ENCODE data around the gene AQR.
"Not testable (repeated sequence)": the region's sequence is repeated elsewhere in the genome, so short reads cannot be mapped to it uniquely, and the experiment has no call there.

Gene AQR

DNA sequence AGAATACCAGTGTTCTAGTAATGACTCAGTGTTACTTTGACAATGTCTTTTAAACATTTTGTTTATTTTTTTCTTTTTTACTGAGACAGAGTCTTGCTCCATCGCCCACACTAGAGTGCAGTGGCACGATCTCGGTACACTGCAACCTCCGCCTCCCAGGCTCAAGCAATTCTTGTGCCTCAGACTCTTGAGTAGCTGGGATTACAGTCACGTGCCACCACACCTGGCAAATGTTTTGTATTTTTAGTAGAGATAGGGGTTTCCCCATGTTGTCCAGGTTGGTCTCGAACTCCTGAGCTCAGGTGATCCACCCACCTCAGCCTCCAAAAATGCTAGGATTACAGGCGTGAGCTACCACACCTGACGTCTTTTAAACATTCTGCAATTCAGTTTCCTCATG, 15.7 kb downstream of the AQR start:
- DNase-seq (ENCODE audit: low read depth) = no peak

DNA sequence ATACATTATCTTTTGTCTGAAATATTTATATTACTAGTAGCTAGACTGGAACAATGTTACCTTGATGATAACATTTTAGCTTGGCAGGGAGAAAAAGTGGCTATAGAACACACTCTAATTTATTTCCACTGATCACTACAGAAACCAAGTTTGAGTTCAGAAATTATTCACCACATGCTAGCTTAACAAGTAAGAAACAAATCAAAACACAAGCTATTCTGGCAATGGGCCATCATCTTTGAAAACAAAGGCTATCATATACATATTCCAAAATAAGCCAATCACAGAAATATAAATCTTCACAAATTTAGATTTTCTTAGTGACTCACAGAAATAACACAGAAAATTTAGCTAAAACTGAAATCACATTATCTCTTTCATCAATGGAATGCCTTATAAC, 17.1 kb downstream of the AQR start:
- DNase-seq (ENCODE audit: low read depth) = no peak

DNA sequence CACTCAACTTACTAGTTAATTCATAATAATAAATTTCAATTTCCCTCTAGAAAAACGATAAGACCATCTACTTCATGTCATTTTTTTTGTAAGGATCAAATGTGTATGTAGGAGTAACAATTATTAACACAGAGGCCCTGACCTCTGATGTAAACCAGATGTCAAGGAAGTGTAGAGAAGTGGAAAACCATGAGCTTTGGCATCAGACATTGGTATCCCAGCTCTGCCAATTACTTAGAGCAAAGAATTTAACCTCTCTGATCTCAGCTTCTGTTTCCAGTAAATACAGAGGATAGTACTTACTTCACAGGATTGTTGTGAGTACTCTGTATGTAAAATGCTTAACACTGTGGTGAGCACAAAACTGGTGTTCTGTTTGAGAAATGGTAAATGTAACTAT, 17.5 kb downstream of the AQR start:
- no peak for DNase-seq (ENCODE audit: low read depth)

DNA sequence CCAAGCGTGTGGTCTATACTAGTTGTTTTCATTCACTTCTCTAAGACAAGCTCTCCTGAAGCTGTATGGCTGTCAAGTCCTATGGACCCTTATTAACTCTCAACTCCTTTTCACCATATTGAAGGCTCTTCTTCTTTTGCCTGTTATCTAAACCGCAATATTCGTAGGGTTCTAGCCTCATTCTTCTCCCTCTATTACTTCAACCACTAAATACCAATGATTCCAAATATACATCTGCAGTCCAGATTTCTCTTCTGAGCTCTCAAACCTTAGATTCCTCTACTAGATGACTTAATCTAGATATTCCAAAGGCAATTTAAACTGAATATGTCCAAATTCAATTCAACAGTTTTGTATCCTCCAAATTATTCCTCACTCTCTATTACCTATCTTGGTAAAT, 24.6 kb downstream of the AQR start:
- DNase-seq (ENCODE audit: low read depth) = no peak

DNA sequence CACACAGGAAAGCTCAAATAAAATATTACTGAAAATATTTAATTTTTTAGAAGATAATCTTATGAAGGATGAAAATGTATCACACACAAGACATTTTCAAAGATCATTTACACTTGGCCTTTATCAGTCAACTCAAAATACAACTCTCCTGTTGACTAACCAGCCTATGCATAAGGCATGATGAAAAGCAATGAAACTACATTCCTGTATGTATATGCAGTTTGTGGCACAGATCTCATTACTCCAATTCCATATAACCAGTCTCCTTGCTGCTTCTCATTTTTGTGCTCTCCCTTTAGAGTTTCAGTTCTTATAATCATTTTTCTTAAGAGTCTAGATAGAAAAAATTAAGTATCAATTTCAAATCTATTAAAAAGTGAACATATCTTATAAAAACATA, 25.8 kb downstream of the AQR start:
- DNase-seq (ENCODE audit: low read depth) = no peak

DNA sequence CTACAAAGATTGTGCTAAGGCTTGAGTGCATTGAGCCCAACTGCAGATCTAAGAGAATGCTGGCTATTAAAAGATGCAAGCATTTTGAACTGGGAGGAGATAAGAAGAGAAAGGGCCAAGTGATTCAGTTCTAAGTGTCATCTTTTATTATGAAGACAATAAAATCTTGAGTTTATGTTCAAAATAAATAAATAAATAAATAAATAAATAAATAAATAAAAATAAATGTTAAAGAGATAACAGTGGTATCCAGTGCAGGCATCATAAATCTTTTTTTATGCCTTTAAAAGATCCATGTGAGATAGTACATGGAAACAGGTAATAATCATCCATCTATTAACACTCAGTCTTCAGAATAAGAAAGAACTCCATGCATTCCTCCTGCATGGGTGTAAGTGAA, 26.3 kb downstream of the AQR start:
- DNase-seq (ENCODE audit: low read depth) = not testable (repeated sequence)

DNA sequence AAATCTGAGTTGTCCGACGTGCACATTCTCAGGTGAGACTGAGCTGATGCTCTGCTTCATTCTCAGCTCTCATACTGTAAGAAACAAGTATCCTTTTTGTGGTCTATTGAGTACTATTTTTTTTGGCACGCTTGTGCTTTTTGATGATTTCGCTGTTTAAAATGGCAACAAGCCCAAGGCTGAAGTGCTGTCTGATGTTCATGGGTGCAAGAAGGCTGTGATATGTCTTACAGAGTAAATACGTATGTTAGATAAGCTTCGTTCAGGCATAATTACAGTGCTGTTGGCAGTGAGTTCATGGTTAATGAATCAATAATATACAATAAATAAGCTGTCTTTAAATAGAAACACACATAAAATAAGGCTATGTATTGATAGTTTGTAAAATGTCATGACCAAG, 27.2 kb downstream of the AQR start:
- DNase-seq (ENCODE audit: low read depth) = no peak

DNA sequence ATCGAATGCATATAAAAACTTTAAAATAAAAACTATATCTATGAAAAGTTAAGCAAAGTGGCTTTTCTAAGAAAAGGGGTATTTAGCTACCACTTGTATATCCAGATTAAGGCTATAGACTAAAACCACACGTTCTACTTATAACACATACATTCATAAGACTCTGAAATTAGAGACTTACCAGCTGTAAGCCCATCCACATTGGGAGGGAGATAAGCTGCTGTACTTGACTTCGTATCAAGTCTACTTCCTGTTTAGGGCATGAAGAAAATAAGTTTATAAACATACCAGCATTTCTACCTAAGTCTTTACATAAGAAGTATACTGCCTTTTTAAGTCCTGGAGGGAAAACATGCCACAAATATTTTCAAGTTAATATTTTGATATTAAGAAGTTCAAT, 27.7 kb downstream of the AQR start:
- no peak for DNase-seq (ENCODE audit: low read depth)

DNA sequence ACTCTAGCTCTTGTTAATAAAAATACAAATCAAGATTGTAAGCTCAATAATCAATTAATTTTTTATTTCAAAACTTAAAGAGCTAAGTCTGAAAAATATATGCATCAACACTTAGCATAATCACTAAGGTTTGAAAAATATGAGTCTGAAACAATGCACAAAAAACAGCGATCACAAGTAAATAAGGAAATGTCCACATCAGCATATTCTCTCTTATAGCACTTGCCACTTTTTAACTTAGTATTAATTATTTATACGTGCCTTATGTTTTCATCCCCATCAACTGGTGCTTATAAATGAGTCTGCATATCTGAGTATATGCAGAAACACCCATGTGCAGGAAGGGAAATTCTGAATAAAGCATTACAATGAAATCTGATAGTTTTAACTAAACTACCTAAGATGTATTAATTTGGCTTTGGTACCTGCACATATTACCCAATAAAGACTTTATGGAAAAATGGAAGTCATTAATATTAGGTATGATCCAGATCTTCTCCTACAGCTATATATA, 28.3 kb downstream of the AQR start:
- no peak for DNase-seq (ENCODE audit: low read depth)

DNA sequence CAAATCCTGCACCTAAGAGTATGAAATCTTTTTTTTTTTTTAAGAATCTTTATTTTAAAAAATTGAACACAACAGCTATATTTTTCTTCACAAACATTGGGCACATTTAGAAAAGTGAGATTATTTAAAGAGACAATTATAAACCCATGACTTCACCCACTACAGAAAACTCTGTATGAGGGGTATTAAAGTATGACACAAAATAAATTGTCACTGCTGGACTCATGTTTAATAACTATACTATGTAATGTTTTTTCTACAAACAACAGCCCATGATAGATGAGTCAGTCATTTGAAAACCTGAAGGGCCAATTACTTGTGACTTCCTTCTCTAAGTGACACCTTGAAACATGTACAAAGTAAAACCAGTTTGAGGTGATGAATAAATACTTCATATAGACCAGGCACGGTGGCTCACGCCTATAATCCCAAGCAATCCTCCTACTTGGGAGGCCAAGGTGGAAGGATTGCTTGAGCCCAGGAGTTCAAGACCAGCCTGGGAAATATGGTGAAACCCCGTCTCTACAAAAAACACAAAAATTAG, 36.0 kb downstream of the AQR start:
- DNase-seq (ENCODE audit: low read depth) = no peak

DNA sequence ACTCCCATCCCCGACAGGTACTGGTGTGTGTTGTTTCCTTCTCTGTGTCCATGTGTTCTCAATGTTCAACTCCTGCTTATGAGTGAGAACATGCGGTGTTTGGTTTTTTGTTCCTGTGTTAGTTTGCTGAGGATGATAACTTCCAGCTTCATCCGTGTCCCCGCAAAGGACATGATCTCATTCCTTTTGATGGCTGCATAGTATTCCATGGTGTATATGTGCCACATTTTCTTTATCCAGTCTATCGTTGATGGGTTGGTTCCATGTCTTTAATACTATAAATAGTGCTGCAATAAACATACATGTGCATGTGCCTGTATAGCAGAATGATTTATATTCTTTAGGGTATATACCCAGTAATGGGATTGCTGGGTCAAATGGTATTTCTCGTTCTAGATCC, 41.2 kb downstream of the AQR start:
- not testable (repeated sequence) for DNase-seq (ENCODE audit: low read depth)

DNA sequence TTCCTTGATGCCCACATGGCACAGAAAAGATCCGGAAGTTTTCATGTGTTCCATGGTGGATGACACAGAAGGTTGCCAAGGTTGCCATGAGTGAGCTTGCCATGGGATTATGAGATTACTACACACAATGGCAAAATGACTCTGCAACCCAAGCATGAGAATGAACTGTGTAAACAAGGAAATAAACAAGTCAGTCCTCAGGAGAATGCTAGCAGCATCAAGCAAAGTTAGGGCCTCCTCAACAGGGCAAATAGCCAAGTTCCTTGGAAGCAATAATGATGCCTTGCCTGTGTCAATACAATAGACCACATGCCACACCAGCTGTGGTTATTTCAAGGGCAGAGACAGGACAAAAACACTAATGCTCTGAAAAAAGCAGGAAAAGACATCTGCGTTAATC, 41.8 kb downstream of the AQR start:
- DNase-seq (ENCODE audit: low read depth) = no peak

DNA sequence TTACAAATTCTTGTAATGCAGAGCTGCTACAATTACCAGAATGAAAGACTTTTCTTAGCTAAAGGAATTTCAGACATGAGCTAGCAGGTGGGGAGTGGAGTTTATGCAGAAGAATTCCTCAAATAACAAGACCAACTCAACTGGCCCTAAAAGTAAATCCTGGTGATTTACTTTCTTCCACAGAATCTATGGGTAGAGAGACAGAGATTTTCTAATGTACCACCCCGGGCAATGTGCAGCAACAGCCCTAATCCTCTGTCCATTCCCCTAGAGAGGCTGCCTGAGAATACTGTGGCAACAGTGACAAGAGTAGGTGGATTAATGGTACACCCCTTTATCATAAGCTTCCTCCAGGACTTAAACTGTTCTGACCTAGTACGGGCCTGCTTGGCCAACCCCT, 55.2 kb downstream of the AQR start:
- no peak for DNase-seq (ENCODE audit: low read depth)

DNA sequence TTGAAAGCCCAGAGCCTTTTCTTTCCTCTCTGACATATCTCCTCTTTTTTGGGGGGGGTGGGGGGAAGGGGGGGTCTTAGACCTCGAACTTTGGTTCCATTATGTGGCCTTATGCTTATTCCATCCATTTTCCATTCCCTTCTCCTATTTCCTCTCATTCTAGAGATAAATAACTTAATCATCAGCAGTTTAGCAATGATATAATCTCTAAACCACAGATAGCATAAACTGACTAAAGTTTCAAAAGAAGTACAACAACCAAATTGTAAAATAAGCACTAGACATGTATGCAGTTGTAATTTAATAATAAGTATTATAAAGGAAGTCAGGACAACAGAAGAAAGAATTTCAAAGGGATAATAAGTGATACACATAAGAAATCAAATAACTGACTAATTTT, 64.5 kb downstream of the AQR start:
- DNase-seq (ENCODE audit: low read depth) = no peak

DNA sequence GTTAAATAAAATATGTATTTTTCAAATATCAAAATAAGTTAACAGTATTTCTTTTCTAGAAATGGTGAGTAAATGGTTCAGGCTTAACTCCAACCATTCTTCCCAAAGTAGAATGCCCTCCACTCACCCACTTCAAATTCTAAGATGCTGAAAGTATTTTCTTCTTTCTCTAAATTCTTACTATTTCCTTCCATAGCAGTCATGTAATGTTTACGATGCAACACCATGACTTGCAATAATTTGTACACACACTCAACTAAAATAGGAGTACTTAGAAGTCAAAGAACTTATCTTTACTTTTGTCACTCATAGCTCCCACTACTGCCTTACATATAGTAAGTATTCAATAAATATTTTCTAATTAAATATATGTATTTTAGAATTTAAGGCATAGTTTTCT, 65.0 kb downstream of the AQR start:
- no peak for DNase-seq (ENCODE audit: low read depth)

DNA sequence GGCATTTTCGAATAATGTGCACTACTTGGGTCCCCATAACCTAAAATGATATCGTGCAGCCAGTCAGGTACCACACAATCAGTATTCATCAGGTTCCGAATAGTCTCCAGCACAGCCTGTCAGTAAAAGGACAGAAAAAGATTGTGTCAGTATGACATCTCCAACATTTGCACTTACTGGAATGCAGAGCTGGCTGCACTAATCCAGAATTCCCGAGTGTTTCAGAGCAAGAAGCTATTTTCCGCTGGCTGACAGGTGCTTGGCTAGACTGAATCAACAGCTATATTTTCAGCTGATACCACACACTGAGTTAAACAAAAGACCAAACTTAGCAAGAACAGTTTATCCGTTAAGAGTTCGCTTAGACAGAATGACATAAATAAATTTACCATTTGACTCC, 68.8 kb downstream of the AQR start:
- DNase-seq (ENCODE audit: low read depth) = no peak

DNA sequence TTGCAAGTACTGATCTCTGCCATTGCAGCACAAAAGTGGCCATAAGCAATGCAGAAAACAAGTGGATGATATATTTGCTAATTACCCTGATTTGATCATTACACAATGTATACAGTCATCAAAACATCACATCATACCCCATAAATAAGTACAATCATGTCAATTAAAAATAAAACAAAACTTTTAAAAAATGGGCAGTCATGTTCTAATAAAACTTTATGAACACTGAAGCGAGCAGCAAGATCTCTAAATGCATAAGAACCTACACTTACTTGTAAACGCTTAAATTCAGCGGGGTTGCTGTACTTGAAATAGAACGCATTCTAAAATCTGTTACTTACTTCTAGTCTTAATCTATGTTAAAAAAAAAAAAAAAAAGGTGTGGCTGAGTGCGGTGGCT, 73.4 kb downstream of the AQR start:
- DNase-seq (ENCODE audit: low read depth) = no peak

DNA sequence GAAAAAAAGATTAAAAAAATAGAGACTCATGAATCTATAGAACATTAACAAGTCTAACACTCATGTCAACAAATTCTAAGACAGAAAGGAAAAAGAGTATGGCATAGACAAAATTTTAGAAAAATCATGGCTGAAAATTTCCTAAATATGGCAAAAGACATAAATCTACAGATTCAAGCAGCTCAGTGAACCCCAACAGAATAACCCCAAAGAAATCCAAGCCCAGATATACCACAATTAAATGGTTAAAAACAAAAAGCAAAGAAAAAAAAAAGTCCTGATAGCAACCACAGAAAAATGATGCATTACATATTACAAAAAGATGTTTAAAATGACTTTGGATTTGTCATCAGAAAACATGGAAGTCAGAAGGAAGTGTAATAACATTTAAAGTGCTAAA, 75.6 kb downstream of the AQR start:
- no peak for DNase-seq (ENCODE audit: low read depth)

DNA sequence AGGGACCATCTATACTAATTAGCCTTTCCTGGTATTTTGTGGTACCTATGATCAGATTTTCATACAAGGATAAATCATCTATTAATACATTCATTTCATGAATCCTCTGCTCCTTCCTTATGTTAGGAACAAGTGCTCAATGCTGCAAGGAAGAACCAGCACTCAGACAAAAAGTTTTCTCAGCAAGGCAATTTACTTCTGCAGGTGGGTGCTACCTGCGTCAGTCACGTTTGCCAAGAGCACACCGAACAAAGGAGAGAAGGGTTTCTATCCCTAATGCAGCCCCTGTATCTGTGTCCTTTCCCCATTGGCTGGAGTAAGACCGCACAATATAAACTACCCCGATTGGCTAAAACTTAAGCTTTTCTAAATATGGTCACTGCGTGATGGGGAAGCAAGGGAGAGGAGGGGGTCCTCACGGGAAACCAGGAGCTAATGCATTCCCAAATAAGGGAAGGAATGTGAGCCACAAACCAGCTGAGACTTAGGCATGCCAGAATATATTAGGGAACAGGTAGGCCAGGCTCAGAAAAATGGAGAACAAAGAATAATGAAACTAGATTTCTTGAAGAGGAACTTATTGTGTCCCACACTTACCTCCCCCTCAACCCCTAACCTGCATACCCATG, 76.5 kb downstream of the AQR start:
- no peak for DNase-seq (ENCODE audit: low read depth)

DNA sequence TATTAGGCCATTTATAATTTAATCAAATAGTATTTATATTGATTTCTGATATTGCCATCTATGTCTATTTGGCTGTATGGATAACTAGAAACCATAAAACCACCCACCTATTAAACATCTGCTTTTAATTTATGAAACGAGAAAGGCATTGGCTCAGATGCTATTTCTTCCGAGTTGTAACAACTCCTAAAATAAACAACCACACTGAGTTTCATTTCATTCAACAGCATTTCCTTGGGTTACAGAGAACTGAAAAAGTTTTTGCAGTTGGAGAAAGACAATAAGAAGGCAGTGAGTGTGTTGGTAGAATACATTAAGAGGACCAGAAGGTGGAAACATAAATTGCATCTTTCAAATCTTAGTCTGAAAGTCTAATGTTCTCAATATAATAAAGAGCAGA, 79.1 kb downstream of the AQR start:
- DNase-seq (ENCODE audit: low read depth) = no peak

DNA sequence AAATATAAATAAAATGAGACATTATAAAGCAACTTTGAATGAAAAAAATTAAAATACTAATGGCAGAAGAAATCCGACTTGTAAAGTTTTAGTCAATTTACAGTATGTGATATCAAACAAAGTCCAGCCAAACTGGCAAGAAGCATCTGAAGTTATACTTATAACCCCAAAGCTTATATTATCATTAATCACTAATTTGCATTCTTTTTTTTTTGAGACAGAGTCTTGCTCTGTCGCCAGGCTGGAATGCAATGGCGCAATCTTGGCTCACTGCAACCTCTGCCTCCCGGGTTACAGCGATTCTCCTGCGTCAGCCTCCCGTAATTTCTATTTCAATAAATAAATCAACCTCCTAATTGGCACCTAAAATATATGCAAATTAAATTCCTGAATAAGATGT, 80.1 kb downstream of the AQR start:
- no peak for DNase-seq (ENCODE audit: low read depth)

DNA sequence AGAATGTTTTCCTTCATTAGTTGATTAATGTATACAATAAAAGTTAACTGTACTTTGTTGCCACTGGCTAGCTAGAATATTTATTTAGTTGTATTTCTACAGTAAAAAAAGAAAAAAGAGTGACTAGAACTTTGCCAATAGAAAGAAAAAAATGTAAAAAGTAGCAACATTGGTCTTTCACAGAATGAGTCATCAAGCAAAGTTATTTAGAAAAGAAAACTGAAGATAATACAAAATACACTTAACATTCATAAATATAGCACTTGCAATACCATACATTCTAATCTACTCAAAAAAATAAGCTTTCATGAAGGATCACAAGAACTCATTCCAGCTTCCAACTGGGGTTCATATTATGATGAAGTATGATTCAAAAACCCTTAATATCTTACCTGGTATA, 83.4 kb downstream of the AQR start:
- DNase-seq (ENCODE audit: low read depth) = no peak

DNA sequence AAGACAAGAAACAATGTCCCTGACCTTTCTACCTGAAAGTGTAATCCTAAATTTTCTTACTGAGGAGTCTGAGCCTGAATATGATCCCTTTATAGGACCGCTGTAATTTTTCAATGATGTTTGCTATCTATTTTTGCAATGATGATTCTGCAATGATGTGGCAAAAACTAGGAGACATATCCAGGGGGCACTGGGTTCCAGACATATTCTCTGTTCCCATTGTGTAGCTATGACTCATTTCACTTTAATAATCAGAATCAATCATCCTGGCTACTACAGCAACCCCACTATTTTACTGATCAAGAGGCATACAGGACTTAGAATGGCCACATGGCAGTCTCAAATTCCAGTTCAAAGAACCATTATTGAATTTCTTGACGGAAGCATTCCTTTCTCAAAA, 85.9 kb downstream of the AQR start:
- no peak for DNase-seq (ENCODE audit: low read depth)

DNA sequence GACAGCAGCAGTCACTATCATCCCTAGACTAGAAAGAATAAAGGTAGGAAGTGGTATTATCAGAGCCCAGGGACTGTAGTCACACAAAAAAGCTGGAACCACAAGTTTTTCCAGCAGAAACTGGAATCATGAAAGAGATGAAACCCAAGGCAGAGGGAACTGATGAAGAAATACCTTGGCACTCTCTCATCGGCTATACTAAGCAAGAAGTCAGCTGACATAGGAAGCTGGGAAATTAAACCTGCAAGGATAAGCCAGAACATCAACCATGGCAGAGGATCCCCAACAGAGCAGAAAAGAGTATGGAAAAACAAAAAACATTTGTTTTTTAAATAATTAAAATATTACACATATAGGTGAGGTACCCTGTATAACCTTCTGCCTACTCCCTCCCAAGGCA, 86.5 kb downstream of the AQR start:
- no peak for DNase-seq (ENCODE audit: low read depth)

DNA sequence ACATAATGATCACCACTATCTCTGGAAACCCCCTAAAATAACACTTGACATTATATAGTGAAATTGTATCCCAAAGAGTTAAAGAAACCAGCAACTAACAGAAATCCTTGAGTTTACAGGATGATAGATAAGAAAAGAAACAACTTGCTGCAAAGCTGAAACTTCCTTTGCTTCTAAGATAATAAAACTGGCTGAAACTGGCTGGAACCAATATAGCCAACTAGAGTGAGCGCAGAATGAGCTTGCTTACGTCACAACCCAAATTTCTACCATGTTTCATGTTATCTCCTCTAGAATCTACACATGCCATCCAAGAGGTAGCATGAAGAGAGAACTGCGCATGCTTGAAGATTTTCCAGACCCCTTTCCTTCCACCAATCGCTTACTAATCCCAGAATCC, 90.4 kb downstream of the AQR start:
- no peak for DNase-seq (ENCODE audit: low read depth)

All from activated T-cell treated with anti-CD3 and anti-CD28 coated beads for 48 hours (primary cell).